Activated naive CD4-positive, alpha-beta T cell treated with anti-CD3 and anti-CD28 coated beads, Interleukin-2, amount 10 ng/mL, durations not matched to agents 7 days and 5 days (primary cell): ENCODE measurements around the gene ADGRL3.
"Not testable (repeated sequence)": the region's sequence is repeated elsewhere in the genome, so short reads cannot be mapped to it uniquely, and the experiment has no call there.

Experiments
- CTCF ChIA-PET: fragments of 350-600 bp; sonication (Branson Sonifier 250); formaldehyde crosslinking; loops from one replicate; lab custom pipeline; 2021; ENCODE audit warnings: antibody characterized with exemption; lab: Charles Lee
- DNase-seq: peaks from one replicate; pipeline ENCODE4 v3.0.0-alpha.2; 2020
- H3K27ac Mint-ChIP-seq: one replicate; pipeline ENCODE4 v1.8.0; 2021; ENCODE audit warnings: mild to moderate bottlenecking, moderate library complexity, mixed read lengths
- H3K27me3 Mint-ChIP-seq: one replicate; pipeline ENCODE4 v1.8.0; 2021; ENCODE audit warnings: mild to moderate bottlenecking, mixed read lengths
- H3K36me3 Mint-ChIP-seq: one replicate; pipeline ENCODE4 v1.8.0; 2021; ENCODE audit warnings: mixed read lengths
- H3K4me1 Mint-ChIP-seq: one replicate; pipeline ENCODE4 v1.8.0; 2021; ENCODE audit warnings: mixed read lengths
- H3K4me3 Mint-ChIP-seq: one replicate; pipeline ENCODE4 v1.8.0; 2021; ENCODE audit warnings: mild to moderate bottlenecking, moderate library complexity, mixed read lengths
- H3K9me3 Mint-ChIP-seq: one replicate; pipeline ENCODE4 v1.8.0; 2021; ENCODE audit warnings: mixed read lengths

Gene ADGRL3

DNA sequence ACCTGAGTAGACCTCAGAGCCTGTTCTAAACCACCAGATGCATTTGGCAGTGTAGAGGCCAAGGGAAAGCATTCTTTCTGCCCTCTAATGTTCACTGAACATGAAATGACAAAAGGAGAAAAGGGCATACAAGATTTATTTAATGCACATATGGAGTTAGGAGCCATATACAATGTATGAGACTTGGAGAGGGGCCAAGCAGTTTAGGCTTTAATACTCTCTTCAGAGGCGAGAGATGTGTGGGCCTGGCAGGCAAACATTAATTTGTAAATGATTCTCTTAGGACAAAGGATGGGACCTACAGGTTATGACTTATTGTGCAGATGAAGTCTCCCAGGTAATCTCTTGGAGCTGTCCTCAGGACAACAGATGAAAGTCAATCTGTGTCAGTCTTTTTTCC, 631.9 kb downstream of the ADGRL3 start:
- H3K9me3 Mint-ChIP-seq: peaks cover 14% of the 10 kb centered on the region
- H3K4me1 Mint-ChIP-seq: no peaks in the 10 kb centered on the region
- DNase-seq: no peak
- CTCF ChIA-PET: no interaction called here
- no peak overlapping the region for H3K4me3 Mint-ChIP-seq
- H3K27ac Mint-ChIP-seq: no peak overlapping the region
- H3K36me3 Mint-ChIP-seq: no peaks in the 10 kb centered on the region
- H3K27me3 Mint-ChIP-seq: no peaks in the 10 kb centered on the region

DNA sequence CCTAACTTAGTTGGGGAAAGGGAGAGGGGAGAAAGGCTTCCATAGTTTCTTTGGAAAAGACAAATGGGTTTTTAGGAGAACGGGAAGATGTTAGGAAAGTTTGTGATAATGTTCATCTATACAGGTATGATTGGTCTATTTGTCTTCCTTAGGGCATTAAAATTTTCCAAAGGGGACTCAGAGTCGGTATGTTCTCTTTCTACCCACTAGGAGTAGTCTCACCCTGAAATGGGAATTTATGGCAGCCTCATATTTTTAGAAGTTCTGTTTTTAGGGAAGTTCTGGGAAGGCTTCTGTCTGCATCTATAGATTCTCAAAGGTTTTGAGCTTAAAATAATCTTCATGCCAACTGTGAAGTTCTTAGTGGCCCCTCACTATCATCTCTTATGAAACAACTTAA, 637.3 kb downstream of the ADGRL3 start:
- Mint-ChIP-seq H3K36me3 (no peaks in the 10 kb centered on the region), H3K4me3 (no peak overlapping the region), H3K27me3 (no peaks in the 10 kb centered on the region), H3K4me1 (no peaks in the 10 kb centered on the region), H3K9me3 (peaks cover 10% of the 10 kb centered on the region), H3K27ac (no peak overlapping the region)
- DNase-seq: no peak
- CTCF ChIA-PET: no interaction called here

DNA sequence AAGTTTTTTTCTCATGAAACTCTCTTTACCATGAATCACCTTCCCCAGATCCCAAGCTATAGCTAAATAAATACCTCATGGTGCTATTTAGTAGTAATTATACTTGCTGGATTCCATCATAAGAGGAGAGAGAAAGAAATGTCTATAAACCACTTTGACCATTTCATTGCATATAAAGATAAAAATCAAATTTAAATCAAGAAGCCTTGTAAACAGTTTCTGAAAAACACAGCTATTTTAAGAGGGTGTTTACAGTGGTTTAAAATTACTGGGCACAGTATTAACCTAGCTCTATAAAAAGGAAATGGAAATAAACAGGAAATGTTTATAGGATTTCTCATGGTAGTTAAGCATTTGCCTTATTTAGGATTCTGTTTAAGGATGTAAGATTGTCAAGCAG, 637.9 kb downstream of the ADGRL3 start:
- H3K36me3 Mint-ChIP-seq: no peaks in the 10 kb centered on the region
- CTCF ChIA-PET: no interaction called here
- H3K27me3 Mint-ChIP-seq: no peaks in the 10 kb centered on the region
- H3K9me3 Mint-ChIP-seq: peaks cover 10% of the 10 kb centered on the region
- no peak overlapping the region for H3K4me3 Mint-ChIP-seq
- no peaks in the 10 kb centered on the region for H3K4me1 Mint-ChIP-seq
- H3K27ac Mint-ChIP-seq: no peak overlapping the region
- no peak for DNase-seq

DNA sequence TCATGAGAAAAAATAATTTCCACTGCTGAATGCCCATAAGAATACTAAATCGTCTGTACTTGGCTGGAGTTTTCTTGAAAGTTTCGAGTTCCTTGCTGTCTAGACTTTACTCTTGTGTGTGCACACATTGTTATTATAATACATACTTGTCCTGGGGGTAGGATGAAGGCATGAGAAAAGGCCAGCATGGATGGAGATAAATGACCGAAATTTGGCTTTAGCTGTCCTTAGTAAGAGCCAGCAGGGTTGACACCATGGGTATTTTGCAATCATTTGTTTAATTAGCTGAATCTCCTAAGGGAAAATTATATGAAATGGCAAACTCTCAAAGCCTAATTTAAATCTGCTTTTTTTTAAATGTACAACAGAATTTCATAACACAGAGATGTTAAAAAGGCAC, 641.6 kb downstream of the ADGRL3 start:
- Mint-ChIP-seq H3K27me3 (no peaks in the 10 kb centered on the region), H3K4me3 (no peak overlapping the region), H3K27ac (no peak overlapping the region), H3K36me3 (no peaks in the 10 kb centered on the region), H3K4me1 (no peaks in the 10 kb centered on the region), H3K9me3 (peaks cover 10% of the 10 kb centered on the region)
- CTCF ChIA-PET: no interaction called here
- no peak for DNase-seq

DNA sequence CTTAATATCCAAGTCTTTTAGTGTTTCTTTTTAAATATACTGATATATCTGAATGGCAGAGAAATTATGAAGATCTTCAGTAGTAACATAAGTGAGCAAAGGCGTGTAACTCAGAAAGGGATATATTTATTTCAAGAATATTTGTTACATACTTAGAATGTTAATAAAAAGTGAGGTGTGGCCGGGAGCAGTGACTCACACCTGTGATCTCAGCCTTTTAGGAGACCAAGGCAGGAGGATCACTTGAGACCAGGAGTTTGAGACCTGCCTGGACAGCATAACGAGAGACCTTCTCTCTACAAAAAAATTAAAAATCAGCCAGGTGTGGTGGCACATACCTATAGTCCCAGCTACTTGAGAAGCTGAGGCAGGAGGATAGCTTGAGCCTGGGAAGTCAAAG, 651.0 kb downstream of the ADGRL3 start:
- no peaks in the 10 kb centered on the region for H3K4me1 Mint-ChIP-seq
- no peak overlapping the region for H3K27ac Mint-ChIP-seq
- H3K36me3 Mint-ChIP-seq: no peaks in the 10 kb centered on the region
- CTCF ChIA-PET: no interaction called here
- no peak for DNase-seq
- H3K27me3 Mint-ChIP-seq: no peaks in the 10 kb centered on the region
- H3K9me3 Mint-ChIP-seq: peaks cover 2% of the 10 kb centered on the region
- no peak overlapping the region for H3K4me3 Mint-ChIP-seq

DNA sequence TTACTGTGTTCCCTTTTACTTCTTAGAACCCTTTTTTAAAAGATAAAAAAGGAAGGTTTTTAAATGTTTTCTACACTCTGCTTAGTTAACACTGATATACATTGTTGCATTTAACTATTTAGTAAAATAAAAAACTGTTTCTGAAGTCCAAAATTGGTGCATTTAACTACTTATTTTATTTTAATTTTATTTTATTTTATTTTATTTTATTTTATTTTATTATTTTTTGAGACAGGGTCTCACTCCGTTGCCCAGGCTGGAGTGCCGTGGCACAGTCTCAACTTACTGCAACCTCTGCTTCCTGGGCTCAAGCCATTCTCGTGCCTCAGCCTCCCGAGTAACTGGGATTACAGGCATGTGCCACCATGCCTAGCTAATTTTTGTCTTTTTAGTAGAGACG, 652.0 kb downstream of the ADGRL3 start:
- CTCF ChIA-PET, H3K27ac Mint-ChIP-seq, H3K4me1 Mint-ChIP-seq, H3K36me3 Mint-ChIP-seq, DNase-seq, H3K9me3 Mint-ChIP-seq, H3K4me3 Mint-ChIP-seq, H3K27me3 Mint-ChIP-seq: not testable (repeated sequence)

DNA sequence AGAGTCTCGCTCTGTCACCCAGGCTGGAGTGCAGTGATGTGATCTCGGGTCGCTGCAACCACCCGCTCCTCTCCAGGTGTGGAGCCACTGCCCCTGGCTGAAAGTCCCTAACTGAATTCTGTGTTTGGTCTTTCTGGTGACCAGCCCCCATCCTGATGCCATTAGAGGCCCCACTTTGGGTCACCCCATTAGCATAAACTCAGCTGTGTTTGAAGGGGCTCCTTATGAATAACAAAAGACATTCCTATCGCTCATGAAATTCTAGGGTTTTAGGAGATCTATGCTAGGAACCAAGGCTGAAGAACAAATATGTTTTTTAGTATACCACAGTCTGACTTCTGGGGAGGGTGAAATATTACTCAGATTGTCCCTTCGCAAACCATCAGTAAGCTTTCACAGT, 652.9 kb downstream of the ADGRL3 start:
- H3K4me3 Mint-ChIP-seq: no peak overlapping the region
- CTCF ChIA-PET: no interaction called here
- no peak for DNase-seq
- H3K4me1 Mint-ChIP-seq: no peaks in the 10 kb centered on the region
- H3K27ac Mint-ChIP-seq: no peak overlapping the region
- H3K9me3 Mint-ChIP-seq: peaks cover 2% of the 10 kb centered on the region
- no peaks in the 10 kb centered on the region for H3K36me3 Mint-ChIP-seq
- H3K27me3 Mint-ChIP-seq: no peaks in the 10 kb centered on the region

DNA sequence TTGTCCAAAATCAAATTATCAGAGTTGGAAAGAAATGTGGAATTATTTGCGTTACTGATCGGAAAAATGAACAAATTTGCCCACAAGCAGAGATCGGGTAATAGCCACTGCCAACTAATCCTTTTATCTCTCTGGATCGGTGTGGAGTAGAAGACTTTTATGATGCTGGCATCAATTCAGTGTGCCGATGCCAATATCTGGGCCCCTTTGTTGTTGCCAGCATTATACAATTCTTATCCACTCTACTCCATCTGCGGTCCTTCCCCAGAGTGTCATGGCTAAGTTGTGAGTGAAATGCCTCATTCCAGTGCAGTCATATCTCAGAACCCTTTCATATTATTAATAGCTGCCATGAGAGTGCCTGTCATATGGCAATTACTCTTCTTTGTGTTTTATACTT, 660.2 kb downstream of the ADGRL3 start:
- H3K4me1 Mint-ChIP-seq: no peaks in the 10 kb centered on the region
- H3K27ac Mint-ChIP-seq: no peak overlapping the region
- CTCF ChIA-PET: no interaction called here
- no peak for DNase-seq
- peaks cover 2% of the 10 kb centered on the region for H3K9me3 Mint-ChIP-seq
- H3K4me3 Mint-ChIP-seq: no peak overlapping the region
- no peaks in the 10 kb centered on the region for H3K36me3 Mint-ChIP-seq
- H3K27me3 Mint-ChIP-seq: no peaks in the 10 kb centered on the region

DNA sequence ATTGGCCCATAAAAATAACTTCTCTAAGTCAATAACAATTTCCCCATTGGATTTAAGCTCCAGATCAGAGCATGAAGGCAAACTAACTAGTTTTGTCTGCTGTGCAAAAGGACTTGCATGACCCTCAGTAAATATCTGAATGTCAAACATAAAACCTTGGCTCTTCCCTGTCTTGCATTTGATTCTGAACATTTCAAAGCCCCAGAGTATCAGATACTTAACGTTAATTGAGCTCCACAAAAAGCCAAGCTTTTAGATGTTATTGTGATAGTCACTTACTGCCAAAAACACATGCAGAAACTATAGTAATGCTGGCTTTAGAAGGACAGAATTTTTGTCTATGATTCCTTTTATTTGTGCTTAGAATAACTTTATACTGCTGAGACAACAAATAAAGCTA, 664.2 kb downstream of the ADGRL3 start:
- H3K36me3 Mint-ChIP-seq: no peaks in the 10 kb centered on the region
- DNase-seq: no peak
- no peak overlapping the region for H3K27ac Mint-ChIP-seq
- peaks cover 3% of the 10 kb centered on the region for H3K9me3 Mint-ChIP-seq
- no peaks in the 10 kb centered on the region for H3K27me3 Mint-ChIP-seq
- H3K4me3 Mint-ChIP-seq: no peak overlapping the region
- H3K4me1 Mint-ChIP-seq: no peaks in the 10 kb centered on the region
- CTCF ChIA-PET: no interaction called here

DNA sequence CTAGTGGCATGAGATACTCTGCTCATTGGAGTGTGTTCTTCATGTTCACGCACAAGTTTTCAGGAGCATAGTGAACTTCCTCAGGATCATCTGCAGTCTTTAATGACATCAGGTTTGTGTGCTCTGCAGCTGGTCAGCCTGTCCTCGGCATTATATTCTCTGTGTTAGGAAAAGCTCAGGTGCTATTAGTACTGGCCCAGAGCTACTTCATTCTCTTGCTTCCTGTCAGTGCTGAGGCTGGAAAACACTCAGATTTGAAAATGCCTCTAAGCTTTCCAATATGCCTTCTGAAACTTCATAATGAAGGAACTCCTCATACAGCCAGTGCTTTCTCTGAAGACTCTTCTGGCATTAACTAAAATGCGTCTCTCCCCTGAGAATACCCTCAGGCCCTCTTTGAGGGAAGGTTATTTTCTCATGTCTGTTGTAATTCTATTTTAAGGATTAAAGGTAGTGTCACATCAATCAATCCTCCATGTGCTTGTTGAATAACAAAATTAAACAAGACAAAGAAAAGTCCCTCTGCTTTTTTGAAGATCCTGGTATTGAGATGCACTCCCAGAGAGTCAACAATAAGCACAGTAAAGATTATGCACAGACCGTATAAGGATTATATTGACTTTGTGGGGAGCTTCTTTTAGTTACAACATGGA, 666.4 kb downstream of the ADGRL3 start:
- no peak for DNase-seq
- Mint-ChIP-seq H3K4me3 (no peak overlapping the region), H3K9me3 (peaks cover 3% of the 10 kb centered on the region), H3K4me1 (no peaks in the 10 kb centered on the region), H3K36me3 (no peaks in the 10 kb centered on the region), H3K27me3 (no peaks in the 10 kb centered on the region), H3K27ac (no peak overlapping the region)
- CTCF ChIA-PET: no interaction called here

DNA sequence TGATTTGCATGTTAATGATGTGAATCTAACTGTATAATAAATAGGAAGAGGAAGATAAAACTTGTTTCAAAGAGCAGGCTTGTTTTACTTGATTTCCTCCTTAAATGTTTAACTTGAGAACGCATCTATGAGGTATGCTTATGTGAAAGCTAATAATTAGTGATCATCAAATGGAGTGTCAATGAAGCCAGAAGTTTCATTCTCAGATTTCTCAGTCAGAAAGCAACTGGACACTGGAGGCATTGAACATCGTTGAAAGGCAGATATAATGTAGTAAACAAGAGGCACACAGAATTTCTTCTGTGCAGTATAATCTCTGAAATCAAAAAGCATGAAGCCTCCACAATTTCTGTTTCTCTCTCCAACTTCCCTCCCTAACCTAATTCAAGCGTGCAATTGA, 672.9 kb downstream of the ADGRL3 start:
- Mint-ChIP-seq H3K4me3 (no peak overlapping the region), H3K27me3 (no peaks in the 10 kb centered on the region), H3K36me3 (no peaks in the 10 kb centered on the region), H3K4me1 (no peaks in the 10 kb centered on the region), H3K9me3 (peaks cover 8% of the 10 kb centered on the region), H3K27ac (no peak overlapping the region)
- no peak for DNase-seq
- CTCF ChIA-PET: no interaction called here

DNA sequence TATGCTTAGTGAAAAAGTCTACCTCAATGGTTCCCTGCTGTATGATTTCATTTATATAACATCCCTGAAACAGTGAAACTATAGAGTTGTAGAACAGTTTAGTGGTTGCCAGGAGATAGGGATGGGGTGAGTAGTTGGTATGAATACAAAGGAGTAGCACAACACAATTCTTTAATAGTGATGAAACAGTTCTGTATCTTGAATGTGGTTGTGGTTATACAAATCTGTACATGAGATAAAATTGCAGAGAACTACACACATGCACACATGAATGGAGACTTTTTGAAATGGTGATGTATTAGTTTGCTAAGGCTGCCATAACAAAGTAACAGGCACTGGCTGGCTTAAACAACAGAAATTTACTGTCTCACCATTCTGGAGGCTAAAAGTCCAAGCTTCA, 677.1 kb downstream of the ADGRL3 start:
- H3K27me3 Mint-ChIP-seq: no peaks in the 10 kb centered on the region
- H3K4me3 Mint-ChIP-seq: no peak overlapping the region
- H3K9me3 Mint-ChIP-seq: peaks cover 5% of the 10 kb centered on the region
- no peak for DNase-seq
- no peaks in the 10 kb centered on the region for H3K36me3 Mint-ChIP-seq
- no peaks in the 10 kb centered on the region for H3K4me1 Mint-ChIP-seq
- CTCF ChIA-PET: no interaction called here
- H3K27ac Mint-ChIP-seq: no peak overlapping the region

DNA sequence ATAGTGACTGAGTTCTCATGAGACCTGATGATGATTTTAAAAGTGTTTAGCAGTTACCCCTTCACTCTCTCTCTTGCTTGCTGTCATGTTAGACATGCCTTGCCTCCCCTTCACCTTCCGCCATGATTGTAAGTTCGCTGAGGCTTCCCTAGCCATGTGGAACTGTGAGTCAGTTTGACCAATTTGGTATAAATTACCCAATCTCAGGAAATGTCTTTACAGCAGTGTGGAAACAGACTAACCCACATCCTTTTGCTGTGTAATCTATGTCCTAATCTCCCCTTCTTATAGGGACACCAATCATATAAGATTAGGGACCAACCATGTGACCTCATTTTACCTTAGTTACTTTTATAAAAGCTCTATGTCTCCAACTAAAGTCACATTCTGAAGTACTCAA, 677.8 kb downstream of the ADGRL3 start:
- H3K36me3 Mint-ChIP-seq: no peaks in the 10 kb centered on the region
- CTCF ChIA-PET: no interaction called here
- no peak overlapping the region for H3K4me3 Mint-ChIP-seq

DNA sequence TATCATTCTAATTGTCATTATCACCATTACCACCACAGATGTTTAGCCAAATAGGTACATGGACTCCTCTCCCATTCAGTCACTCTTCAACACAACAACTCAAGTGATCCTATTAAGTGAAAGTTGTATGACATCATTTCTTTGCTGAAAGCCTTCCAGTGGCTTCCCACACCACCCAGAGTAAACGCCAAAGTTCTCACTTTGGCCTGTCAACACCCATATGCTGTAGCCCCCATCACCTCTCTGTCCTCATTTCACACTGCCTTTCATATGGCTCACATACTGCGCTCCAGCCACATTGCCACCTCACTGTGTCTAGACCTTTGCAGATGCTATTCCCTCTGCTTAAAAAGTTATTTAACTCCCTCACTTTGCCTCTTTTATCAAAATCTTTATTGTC, 682.3 kb downstream of the ADGRL3 start:
- Mint-ChIP-seq H3K27ac (no peak overlapping the region), H3K27me3 (no peaks in the 10 kb centered on the region), H3K9me3 (peaks cover 1% of the 10 kb centered on the region), H3K36me3 (no peaks in the 10 kb centered on the region), H3K4me3 (no peak overlapping the region), H3K4me1 (no peaks in the 10 kb centered on the region)
- CTCF ChIA-PET: no interaction called here
- no peak for DNase-seq

More for the DNA sequence above, 677.8 kb downstream of the ADGRL3 start:
- DNase-seq: no peak
- Mint-ChIP-seq H3K27me3 (no peaks in the 10 kb centered on the region), H3K27ac (no peak overlapping the region), H3K4me1 (no peaks in the 10 kb centered on the region), H3K9me3 (peaks cover 5% of the 10 kb centered on the region)

DNA sequence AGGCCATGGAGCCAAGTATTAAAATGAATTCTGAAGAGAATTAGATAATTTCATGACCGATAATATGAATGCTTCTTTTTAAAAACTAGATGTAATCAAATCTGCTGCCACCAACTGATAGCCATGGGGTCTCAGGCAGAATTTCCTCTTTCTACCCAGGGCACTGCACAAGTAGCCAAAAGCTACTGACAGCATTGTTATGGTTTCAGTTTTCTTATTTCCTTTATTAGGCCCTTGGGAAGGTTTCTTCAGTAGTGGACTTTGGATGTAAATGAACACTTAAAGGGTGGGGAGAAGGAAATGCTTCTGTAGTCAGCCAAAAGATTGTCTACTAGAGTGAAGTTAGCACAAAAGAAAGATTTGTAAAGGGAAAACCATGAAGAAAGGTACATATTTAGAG, 686.0 kb downstream of the ADGRL3 start:
- DNase-seq: no peak
- Mint-ChIP-seq H3K36me3 (no peaks in the 10 kb centered on the region), H3K27ac (no peak overlapping the region), H3K27me3 (no peaks in the 10 kb centered on the region), H3K9me3 (peaks cover 2% of the 10 kb centered on the region), H3K4me3 (no peak overlapping the region), H3K4me1 (no peaks in the 10 kb centered on the region)
- CTCF ChIA-PET: no interaction called here

DNA sequence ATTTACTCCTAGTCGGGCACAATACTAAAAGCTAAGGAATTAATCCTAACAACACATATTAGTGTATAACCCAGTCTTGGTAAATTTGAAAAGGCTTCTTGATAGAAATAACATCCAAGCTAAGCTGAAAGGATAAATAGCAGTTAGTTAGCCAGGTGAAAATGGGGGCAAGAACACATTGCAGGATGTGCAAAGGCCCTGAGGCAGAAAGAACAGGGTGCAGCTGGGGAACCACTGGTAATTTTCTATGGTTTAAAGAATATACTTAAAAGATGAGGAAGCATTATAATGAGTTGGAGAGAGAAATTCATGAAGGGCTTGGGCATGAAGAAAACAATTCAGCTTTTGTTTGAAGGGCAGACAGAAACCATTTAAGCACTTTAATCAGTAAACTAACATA, 689.0 kb downstream of the ADGRL3 start:
- Mint-ChIP-seq H3K9me3 (peaks cover 2% of the 10 kb centered on the region), H3K36me3 (no peaks in the 10 kb centered on the region), H3K27ac (no peak overlapping the region), H3K27me3 (no peaks in the 10 kb centered on the region), H3K4me1 (no peaks in the 10 kb centered on the region), H3K4me3 (no peak overlapping the region)
- CTCF ChIA-PET: no interaction called here
- no peak for DNase-seq
